ENCODE data around the gene ARFGAP3. TPM values are rescaled to one million over a fixed set of nuclear protein-coding genes. Genes with fewer than 3 reads are reported as not detected.

Gene ARFGAP3
- total and polyA plus RNA-seq, 2 experiments from 2014 or later: 53.7 to 89.5 TPM

- H3K4me2 ChIP-seq: no peak overlapping the region
- no peak overlapping the region for H3K4me3 ChIP-seq
- 66% methylated on average over 7 of the region's 7 CpGs for WGBS (ENCODE audit: low lambda C conversion rate, missing lambda C conversion rate)
- H2AFZ ChIP-seq: no peak overlapping the region
- no peaks in the 10 kb centered on the region for H3K9me3 ChIP-seq (ENCODE audit: low read depth)
- TF ChIP-seq CTCF (IDR thresholded peaks at IDR 0.05; ENCODE audit: poor library complexity) (no peak), EZH2 (IDR thresholded peaks at IDR 0.05; ENCODE audit: borderline replicate concordance) (no peak), EZH2phosphoT487 (IDR thresholded peaks at IDR 0.05; ENCODE audit: low read depth, severe bottlenecking, unreplicated experiment) (no peak)
- no peaks in the 10 kb centered on the region for H3K79me2 ChIP-seq
- peak; percentile 49 for DNase-seq (ENCODE audit: low spot score)
- no peaks in the 10 kb centered on the region for H3K36me3 ChIP-seq (replicated peaks; ENCODE audit: insufficient read depth, low read depth)
- H3K27ac ChIP-seq: peak overlapping the region; percentile 96
- H3K4me1 ChIP-seq (ENCODE audit: insufficient read depth): peaks cover 18% of the 10 kb centered on the region
- no peaks in the 10 kb centered on the region for H3K27me3 ChIP-seq
- H4K20me1 ChIP-seq (ENCODE audit: insufficient read depth, poor library complexity, severe bottlenecking): no peaks in the 10 kb centered on the region
- no peaks in the 10 kb centered on the region for H3K9me2 ChIP-seq (replicated peaks; ENCODE audit: insufficient read depth)
These were observed 30.0 kb upstream of the ARFGAP3 start for GRCh38 chr22:42887120-42887519.

GRCh38 chr22:42885446-42885845 is 28.4 kb upstream of the ARFGAP3 start:
- H3K36me3 ChIP-seq (replicated peaks; ENCODE audit: insufficient read depth, low read depth): no peaks in the 10 kb centered on the region
- 90% methylated on average over 9 of the region's 9 CpGs for WGBS (ENCODE audit: low lambda C conversion rate, missing lambda C conversion rate)
- peaks cover 18% of the 10 kb centered on the region for H3K4me1 ChIP-seq (ENCODE audit: insufficient read depth)

GRCh38 chr22:42884616-42885375 is 27.7 kb upstream of the ARFGAP3 start:
- H3K9me3 ChIP-seq (ENCODE audit: low read depth): no peaks in the 10 kb centered on the region
- no peak overlapping the region for H2AFZ ChIP-seq
- H3K79me2 ChIP-seq: peaks cover 3% of the 10 kb centered on the region
- no peaks in the 10 kb centered on the region for H3K36me3 ChIP-seq (replicated peaks; ENCODE audit: insufficient read depth, low read depth)
- peaks cover 18% of the 10 kb centered on the region for H3K4me1 ChIP-seq (ENCODE audit: insufficient read depth)
- H3K27ac ChIP-seq: no peak overlapping the region
- H3K9me2 ChIP-seq (replicated peaks; ENCODE audit: insufficient read depth): no peaks in the 10 kb centered on the region
- no peak overlapping the region for H3K4me3 ChIP-seq
- H4K20me1 ChIP-seq (ENCODE audit: insufficient read depth, poor library complexity, severe bottlenecking): no peaks in the 10 kb centered on the region
- TF ChIP-seq EZH2phosphoT487 (IDR thresholded peaks at IDR 0.05; ENCODE audit: low read depth, severe bottlenecking, unreplicated experiment) (no peak), EZH2 (IDR thresholded peaks at IDR 0.05; ENCODE audit: borderline replicate concordance) (no peak), CTCF (IDR thresholded peaks at IDR 0.05; ENCODE audit: poor library complexity) (no peak)
- H3K27me3 ChIP-seq: no peaks in the 10 kb centered on the region
- DNase-seq (ENCODE audit: low spot score): no peak
- 85% methylated on average over 7 of the region's 7 CpGs for WGBS (ENCODE audit: low lambda C conversion rate, missing lambda C conversion rate)
- H3K4me2 ChIP-seq: no peak overlapping the region

More at GRCh38 chr22:42885446-42885845, 28.4 kb upstream of the ARFGAP3 start:
- Histone ChIP-seq H3K9me3 (ENCODE audit: low read depth) (no peaks in the 10 kb centered on the region), H3K79me2 (peaks cover 1% of the 10 kb centered on the region), H3K27ac (no peak overlapping the region), H3K27me3 (no peaks in the 10 kb centered on the region), H3K4me2 (no peak overlapping the region), H4K20me1 (ENCODE audit: insufficient read depth, poor library complexity, severe bottlenecking) (no peaks in the 10 kb centered on the region), H2AFZ (no peak overlapping the region), H3K9me2 (replicated peaks; ENCODE audit: insufficient read depth) (no peaks in the 10 kb centered on the region), H3K4me3 (no peak overlapping the region)
- DNase-seq (ENCODE audit: low spot score): no peak
- TF ChIP-seq EZH2phosphoT487 (IDR thresholded peaks at IDR 0.05; ENCODE audit: low read depth, severe bottlenecking, unreplicated experiment) (no peak), EZH2 (IDR thresholded peaks at IDR 0.05; ENCODE audit: borderline replicate concordance) (no peak), CTCF (IDR thresholded peaks at IDR 0.05; ENCODE audit: poor library complexity) (no peak)
